Mesenchymal stem cell (in vitro differentiated cells and primary cell): ENCODE results near the gene USP40.
A peak's percentile ranks its signal among the peaks of the same experiment; 100 is the strongest.

Experiments
- DNase-seq: peaks from one replicate; pipeline ENCODE4 v3.0.0-alpha.2; 2013
- H2AFZ ChIP-seq: one replicate; pipeline ENCODE4 v1.6.1; 2013; ENCODE audit warnings: low read depth, mild to moderate bottlenecking, control low read depth, inconsistent platforms, low read length, moderate library complexity
- H2AK5ac ChIP-seq: 2 replicates; pipeline ENCODE4 v1.6.1; 2013; ENCODE audit warnings: low read length, moderate library complexity, mild to moderate bottlenecking, inconsistent platforms; ENCODE audit not compliant: severe bottlenecking
- H2BK120ac ChIP-seq: one replicate; pipeline ENCODE4 v1.6.1; 2013; ENCODE audit warnings: low read depth, mild to moderate bottlenecking, inconsistent platforms, low read length, moderate library complexity
- H2BK12ac ChIP-seq, 2 experiments: one replicate each; pipeline ENCODE4 v1.6.1; 2013; ENCODE audit warnings: inconsistent platforms in 2 of 2, low read length in 2 of 2, mild to moderate bottlenecking in 2 of 2, moderate library complexity in 2 of 2, control low read depth in 1 of 2
- H2BK15ac ChIP-seq: one replicate; pipeline ENCODE4 v1.6.1; 2013; ENCODE audit warnings: mild to moderate bottlenecking, low read depth, inconsistent platforms; ENCODE audit not compliant: poor library complexity, severe bottlenecking
- H2BK5ac ChIP-seq: 2 replicates; pipeline ENCODE4 v1.6.1; 2013; ENCODE audit warnings: low read depth, mild to moderate bottlenecking, low read length, control low read depth, inconsistent platforms; ENCODE audit not compliant: poor library complexity, severe bottlenecking
- H3K14ac ChIP-seq, 2 experiments: one replicate each; pipeline ENCODE4 v1.6.1; 2013; ENCODE audit warnings: inconsistent platforms in 2 of 2, low read length in 2 of 2, control low read depth in 1 of 2, mild to moderate bottlenecking in 1 of 2, moderate library complexity in 1 of 2
- H3K18ac ChIP-seq, 2 experiments: one replicate each; pipeline ENCODE4 v1.6.1; 2013; ENCODE audit warnings: inconsistent platforms in 2 of 2, low read length in 2 of 2, control low read depth in 1 of 2, low read depth in 1 of 2, mild to moderate bottlenecking in 1 of 2
- H3K23ac ChIP-seq, 2 experiments: one replicate each; pipeline ENCODE4 v1.6.1; 2013; ENCODE audit warnings: inconsistent platforms in 2 of 2, low read length in 2 of 2, mild to moderate bottlenecking in 2 of 2, moderate library complexity in 2 of 2, control low read depth in 1 of 2
- H3K27ac ChIP-seq: 2 replicates; pipeline ENCODE4 v1.5.1; 2013; ENCODE audit warnings: mild to moderate bottlenecking, moderate library complexity, low read length, control low read depth, inconsistent platforms; ENCODE audit not compliant: poor library complexity, severe bottlenecking
- H3K27me3 ChIP-seq, 2 experiments: 2 replicates each; pipeline versions ENCODE4 v1.6.1 to v1.7.0; 2013; ENCODE audit warnings: low read length in 2 of 2, mild to moderate bottlenecking in 2 of 2, moderate library complexity in 2 of 2, control low read depth in 1 of 2, inconsistent platforms in 1 of 2; ENCODE audit not compliant: control insufficient read depth in 1 of 2, insufficient read depth in 1 of 2
- H3K36me3 ChIP-seq, 2 experiments: 2 replicates each; pipeline versions ENCODE4 v1.6.1 to v1.7.0; 2013; ENCODE audit warnings: low read length in 2 of 2, control low read depth in 1 of 2, inconsistent platforms in 1 of 2, low read depth in 1 of 2, mild to moderate bottlenecking in 1 of 2; ENCODE audit not compliant: insufficient read depth in 2 of 2, control insufficient read depth in 1 of 2
- H3K4ac ChIP-seq, 2 experiments: one replicate each; pipeline ENCODE4 v1.6.1; 2013; ENCODE audit warnings: inconsistent platforms in 2 of 2, low read length in 2 of 2, mild to moderate bottlenecking in 2 of 2, moderate library complexity in 2 of 2, control low read depth in 1 of 2, low read depth in 1 of 2
- H3K4me1 ChIP-seq: 2 replicates; pipeline ENCODE4 v1.6.1; 2013; ENCODE audit warnings: low read depth, low read length, control low read depth; ENCODE audit not compliant: control insufficient read depth, insufficient read depth
- H3K4me2 ChIP-seq: 2 replicates; pipeline ENCODE4 v1.6.1; 2013; ENCODE audit warnings: low read length, mild to moderate bottlenecking, inconsistent platforms; ENCODE audit not compliant: poor library complexity, severe bottlenecking
- H3K4me3 ChIP-seq, 2 experiments: 2 replicates each; pipeline versions ENCODE4 v1.5.1 to v1.7.0; 2013; ENCODE audit warnings: low read length in 2 of 2, mild to moderate bottlenecking in 2 of 2, control low read depth in 1 of 2, low read depth in 1 of 2; ENCODE audit not compliant: insufficient read depth in 1 of 2
- H3K79me1 ChIP-seq: replicated peaks from 2 replicates; pipeline ENCODE4 v1.6.1; 2013; ENCODE audit warnings: mild to moderate bottlenecking, control low read depth, low read length, inconsistent platforms; ENCODE audit not compliant: poor library complexity, severe bottlenecking
- H3K9ac ChIP-seq: 2 replicates; pipeline ENCODE4 v1.7.0; 2013; ENCODE audit warnings: mild to moderate bottlenecking, low read length, moderate library complexity
- H3K9me3 ChIP-seq: 2 replicates; pipeline ENCODE4 v1.7.0; 2013; ENCODE audit warnings: mild to moderate bottlenecking, low read length; ENCODE audit not compliant: control insufficient read depth
- H4K8ac ChIP-seq: one replicate; pipeline ENCODE4 v1.6.1; 2013; ENCODE audit warnings: inconsistent platforms, mild to moderate bottlenecking, low read length, moderate library complexity
- H4K91ac ChIP-seq: one replicate; pipeline ENCODE4 v1.6.1; 2013; ENCODE audit warnings: mild to moderate bottlenecking, low read length, inconsistent platforms
- WGBS: methylation state at CpG from one replicate; pipeline ENCODE4 v1.1.7; 2013; ENCODE audit warnings: mixed read lengths; 5-methylcytosine and 5-hydroxymethylcytosine counted together

The USP40 gene

GRCh38 chr2:233436691-233437438 lies 129.7 kb downstream of the USP40 start:
- H3K23ac ChIP-seq, result no peak overlapping the region
- 96% methylated on average over 17 of the region's 17 CpGs for WGBS

GRCh38 chr2:233436191-233436581 lies 130.4 kb downstream of the USP40 start:
- Histone ChIP-seq H2AFZ (no peak overlapping the region), H3K18ac (no peak overlapping the region), H4K8ac (no peak overlapping the region), H2AK5ac (no peak overlapping the region), H3K79me1 (no peaks in the 10 kb centered on the region), H3K4me2 (no peak overlapping the region), H3K14ac (no peak overlapping the region), H4K91ac (no peak overlapping the region), H3K4me3 (no peak overlapping the region), H2BK15ac (no peak overlapping the region), H2BK120ac (no peak overlapping the region), H3K9me3 (no peaks in the 10 kb centered on the region), H3K36me3 (peaks cover 27 to 53% of the 10 kb centered on the region in 2 experiments), H3K4me1 (no peaks in the 10 kb centered on the region), H3K23ac (no peak overlapping the region), H3K27me3 (no peaks in the 10 kb centered on the region), H3K27ac (no peak overlapping the region), H2BK5ac (no peak overlapping the region), H2BK12ac (no peak overlapping the region), H3K4ac (no peak overlapping the region), H3K9ac (no peak overlapping the region)
- no peak for DNase-seq
- 97% methylated on average over 15 of the region's 15 CpGs for WGBS

More at GRCh38 chr2:233436691-233437438, 129.7 kb downstream of the USP40 start:
- no peaks in the 10 kb centered on the region for H3K79me1 ChIP-seq
- H3K4me3 ChIP-seq, result no peak overlapping the region
- no peak overlapping the region for H3K9ac ChIP-seq
- no peak overlapping the region for H2BK120ac ChIP-seq
- H2AFZ ChIP-seq, result no peak overlapping the region
- no peaks in the 10 kb centered on the region for H3K27me3 ChIP-seq
- no peak overlapping the region for H3K4ac ChIP-seq
- H3K4me2 ChIP-seq, result no peak overlapping the region
- no peak overlapping the region for H4K91ac ChIP-seq
- H2AK5ac ChIP-seq, result no peak overlapping the region
- no peak overlapping the region for H2BK5ac ChIP-seq
- H3K18ac ChIP-seq, result no peak overlapping the region
- H3K4me1 ChIP-seq, result no peaks in the 10 kb centered on the region
- peaks cover 27 to 56% of the 10 kb centered on the region in 2 experiments for H3K36me3 ChIP-seq
- DNase-seq, result no peak
- no peak overlapping the region for H3K27ac ChIP-seq
- no peak overlapping the region for H2BK12ac ChIP-seq
- no peak overlapping the region for H2BK15ac ChIP-seq
- H3K9me3 ChIP-seq, result no peaks in the 10 kb centered on the region
- H4K8ac ChIP-seq, result no peak overlapping the region
- no peak overlapping the region for H3K14ac ChIP-seq

GRCh38 chr2:233435436-233436190 lies 131.0 kb downstream of the USP40 start:
- Histone ChIP-seq H3K18ac (no peak overlapping the region), H2BK15ac (no peak overlapping the region), H3K23ac (no peak overlapping the region), H4K8ac (no peak overlapping the region), H3K14ac (no peak overlapping the region), H2BK5ac (no peak overlapping the region), H2BK120ac (no peak overlapping the region), H3K79me1 (no peaks in the 10 kb centered on the region), H2AK5ac (no peak overlapping the region), H3K9ac (no peak overlapping the region), H3K4me1 (no peaks in the 10 kb centered on the region), H3K27me3 (no peaks in the 10 kb centered on the region), H3K4me2 (no peak overlapping the region), H3K9me3 (no peaks in the 10 kb centered on the region), H2BK12ac (no peak overlapping the region), H3K4me3 (no peak overlapping the region), H4K91ac (no peak overlapping the region), H2AFZ (no peak overlapping the region), H3K4ac (no peak overlapping the region), H3K27ac (no peak overlapping the region), H3K36me3 (peaks cover 27 to 50% of the 10 kb centered on the region in 2 experiments)
- no peak for DNase-seq
- 98% methylated on average over 18 of the region's 18 CpGs for WGBS

- Histone ChIP-seq H3K14ac (no peak overlapping the region), H4K8ac (peak overlapping the region; percentile 25), H3K36me3 (peaks cover 27 to 44% of the 10 kb centered on the region in 2 experiments), H2BK15ac (no peak overlapping the region), H3K18ac (no peak overlapping the region), H3K79me1 (peaks cover 2% of the 10 kb centered on the region), H3K4me1 (no peaks in the 10 kb centered on the region), H3K4ac (no peak overlapping the region), H2BK12ac (no peak overlapping the region), H2BK120ac (peak overlapping the region; percentile 35), H3K4me3 (no peak overlapping the region), H3K27me3 (no peaks in the 10 kb centered on the region), H4K91ac (no peak overlapping the region), H3K27ac (no peak overlapping the region), H3K9me3 (no peaks in the 10 kb centered on the region), H2AFZ (no peak overlapping the region), H3K23ac (no peak overlapping the region), H3K9ac (no peak overlapping the region), H2AK5ac (no peak overlapping the region), H3K4me2 (no peak overlapping the region), H2BK5ac (no peak overlapping the region)
- no peak for DNase-seq
- WGBS, result 95% methylated on average over 18 of the region's 18 CpGs
Measured at GRCh38 chr2:233434666-233435330, 131.8 kb downstream of the USP40 start.
